Measurements from ENCODE around the gene RIN3. TPM values are rescaled to one million over a fixed set of nuclear protein-coding genes. Genes with fewer than 3 reads are reported as not detected.

Gene RIN3
- total RNA-seq, 1 experiment from 2014 or later: 10.9 TPM

GRCh38 chr14:92544051-92544720, 30.6 kb downstream of the RIN3 start:
- H3K4me1 ChIP-seq (ENCODE audit: control insufficient read depth, insufficient read depth, low read length): no peaks in the 10 kb centered on the region; the same call in 1 of the 2 replicates
- in situ Hi-C loops (cut with HindIII; ENCODE audit: low pct_unique_long_range_greater_than_20kb, low sequenced_read_pairs) (no loop called here), intact Hi-C loops (cut with micrococcal nuclease; ENCODE audit: unreplicated experiment) (no loop called here)
- no peaks in the 10 kb centered on the region for H3K27me3 ChIP-seq (ENCODE audit: control insufficient read depth, insufficient read depth, low read length)
- ChIA-PET POLR2A (no interaction called here), CTCF (no interaction called here)
- H3K9me3 ChIP-seq (ENCODE audit: control insufficient read depth, insufficient read depth, low read depth, low read length): no peaks in the 10 kb centered on the region
- no peak for TF ChIP-seq POLR2AphosphoS5 (IDR thresholded peaks at IDR 0.05; ENCODE audit: low read depth, low read length)
- no peak for TF ChIP-seq CTCF (IDR thresholded peaks at IDR 0.05)
- no peak for TF ChIP-seq SIN3A (IDR thresholded peaks at IDR 0.05; ENCODE audit: borderline replicate concordance, insufficient read depth, low read depth, low read length)
- TF ChIP-seq REST (IDR thresholded peaks at IDR 0.05; ENCODE audit: insufficient read depth in 1 of 2, low read depth in 2 of 2, low read length in 1 of 2): no peak
- TF ChIP-seq TCF7L2 (IDR thresholded peaks at IDR 0.05; ENCODE audit: low read depth, low read length): no peak
- no peak for DNase-seq (ENCODE audit: low read depth, low spot score)
- no peak overlapping the region for H3K27ac ChIP-seq (ENCODE audit: low read length)
- no peak for ATAC-seq
- BruUV-seq (replicated peaks): no TSS peak
- H3K4me3 ChIP-seq (ENCODE audit: low read depth in 2 of 2, low read length in 2 of 2): no peak overlapping the region
- H3K36me3 ChIP-seq (ENCODE audit: control insufficient read depth, insufficient read depth, low read length): no peaks in the 10 kb centered on the region

GRCh38 chr14:92546347-92547053, 32.9 kb downstream of the RIN3 start:
- CTCF ChIA-PET: no interaction called here
- DNase-seq (ENCODE audit: low read depth, low spot score) (no peak), ATAC-seq (peak; percentile 77)
- H3K27ac ChIP-seq (ENCODE audit: low read length): 0 out of 2 replicates have a peak overlapping the region, but pooled peaks have one; percentile 51
- intact Hi-C loops (cut with micrococcal nuclease; ENCODE audit: unreplicated experiment) (no loop called here), in situ Hi-C loops (cut with HindIII; ENCODE audit: low pct_unique_long_range_greater_than_20kb, low sequenced_read_pairs) (no loop called here)
- H3K4me3 ChIP-seq (ENCODE audit: low read depth in 2 of 2, low read length in 2 of 2): no peak overlapping the region
- no peak for TF ChIP-seq CTCF (IDR thresholded peaks at IDR 0.05)
- TF ChIP-seq POLR2AphosphoS5 (IDR thresholded peaks at IDR 0.05; ENCODE audit: low read depth, low read length): no peak
- TF ChIP-seq REST (IDR thresholded peaks at IDR 0.05; ENCODE audit: insufficient read depth in 1 of 2, low read depth in 2 of 2, low read length in 1 of 2): no peak
- no peak for TF ChIP-seq SIN3A (IDR thresholded peaks at IDR 0.05; ENCODE audit: borderline replicate concordance, insufficient read depth, low read depth, low read length)
- no peak for TF ChIP-seq TCF7L2 (IDR thresholded peaks at IDR 0.05; ENCODE audit: low read depth, low read length)
- H3K27me3 ChIP-seq (ENCODE audit: control insufficient read depth, insufficient read depth, low read length): no peaks in the 10 kb centered on the region
- BruUV-seq (replicated peaks): no TSS peak
- no peaks in the 10 kb centered on the region for H3K36me3 ChIP-seq (ENCODE audit: control insufficient read depth, insufficient read depth, low read length)
- POLR2A ChIA-PET: no interaction called here
- no peaks in the 10 kb centered on the region for H3K9me3 ChIP-seq (ENCODE audit: control insufficient read depth, insufficient read depth, low read depth, low read length)
- H3K4me1 ChIP-seq (ENCODE audit: control insufficient read depth, insufficient read depth, low read length): no peaks in the 10 kb centered on the region

Measured in Panc1 (cell line).